Mucosa of rectum (tissue), 2 donors: ENCODE data around the gene C1R.

Source experiments
- H3K27ac ChIP-seq, 2 donors: one replicate each; pipeline ENCODE4 v1.7.0; 2013; ENCODE audit warnings: inconsistent platforms in 2 of 2, low read depth in 2 of 2, low read length in 2 of 2
- H3K27me3 ChIP-seq, 2 donors: one replicate each; pipeline ENCODE4 v1.7.0; 2013; ENCODE audit warnings: low read length in 2 of 2; ENCODE audit not compliant: control insufficient read depth in 2 of 2, insufficient read depth in 2 of 2
- H3K36me3 ChIP-seq, 2 donors: one replicate each; pipeline ENCODE4 v1.7.0; 2013; ENCODE audit warnings: low read length in 2 of 2; ENCODE audit not compliant: control insufficient read depth in 2 of 2, insufficient read depth in 2 of 2
- H3K4me1 ChIP-seq, 2 donors: one replicate each; pipeline ENCODE4 v1.7.0; 2013; ENCODE audit warnings: low read length in 2 of 2, mild to moderate bottlenecking in 1 of 2; ENCODE audit not compliant: control insufficient read depth in 2 of 2, insufficient read depth in 2 of 2
- H3K4me3 ChIP-seq, 2 donors: one replicate each; pipeline ENCODE4 v1.7.0; 2013; ENCODE audit warnings: low read length in 2 of 2
- H3K9ac ChIP-seq, 2 donors: one replicate each; pipeline ENCODE4 v1.7.0; 2013; ENCODE audit warnings: low read length in 2 of 2, low read depth in 1 of 2, mild to moderate bottlenecking in 1 of 2
- H3K9me3 ChIP-seq, 2 donors: one replicate each; pipeline ENCODE4 v1.7.0; 2013; ENCODE audit warnings: low read length in 2 of 2; ENCODE audit not compliant: control insufficient read depth in 2 of 2
- donor health status: healthy.
- donor health status: Normal muscosa, but diverticular disease.

Gene C1R

DNA sequence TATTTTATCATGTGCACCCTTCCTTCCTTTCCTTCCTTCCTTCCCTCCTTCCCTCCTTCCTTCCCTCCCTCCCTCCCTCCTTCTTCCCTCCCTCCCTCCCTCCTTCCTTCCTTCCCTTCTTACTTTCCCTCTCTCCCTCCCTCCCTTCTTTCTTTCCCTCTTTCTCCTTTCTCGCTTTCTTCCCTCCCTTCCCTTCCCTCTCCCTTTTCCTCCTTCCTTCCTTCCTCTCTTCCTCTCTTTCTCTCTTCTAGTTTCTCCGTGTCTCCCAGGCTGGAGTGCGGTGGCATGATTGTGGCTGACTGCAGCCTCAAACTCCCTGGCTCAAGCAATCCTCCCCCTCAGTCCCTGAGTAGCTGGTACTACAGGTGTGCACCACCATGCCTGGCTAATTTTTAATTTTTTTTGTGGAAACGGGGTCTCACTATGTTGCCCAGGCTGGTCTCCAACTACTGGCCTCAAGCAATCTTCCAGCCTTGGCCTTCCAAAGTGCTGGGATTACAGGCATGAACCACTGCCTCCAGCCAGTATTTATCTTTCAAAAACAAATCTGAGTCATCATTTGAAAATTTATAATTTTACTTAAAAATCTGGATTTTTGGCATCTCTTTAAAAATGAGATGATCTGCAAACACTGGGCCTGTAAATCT lies 8.9 kb upstream of the C1R start:
- Histone ChIP-seq H3K4me1 (no peaks in the 10 kb centered on the region), H3K4me3 (no peak overlapping the region), H3K27me3 (no peaks in the 10 kb centered on the region), H3K27ac (no peak overlapping the region), H3K36me3 (peaks cover 14 to 23% of the 10 kb centered on the region in 2 donors), H3K9ac (no peak overlapping the region), H3K9me3 (no peaks in the 10 kb centered on the region)

DNA sequence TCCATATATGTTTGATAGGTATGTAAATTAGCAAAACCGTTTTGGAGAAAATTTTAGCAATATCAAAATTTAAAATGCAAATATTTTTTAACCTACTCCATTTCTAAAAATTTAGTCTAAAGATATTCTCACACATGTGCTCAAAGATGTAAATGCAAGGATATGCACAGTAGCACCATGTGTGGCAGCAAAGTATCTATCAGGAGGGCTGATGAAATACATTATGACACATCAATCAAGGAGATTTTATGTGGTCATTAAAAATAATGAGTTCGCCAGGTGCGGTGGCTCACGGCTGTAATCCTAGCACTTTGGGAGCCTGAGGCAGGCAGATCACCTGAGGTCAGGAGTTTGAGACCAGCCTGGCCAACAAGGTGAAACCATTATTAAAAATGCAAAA lies 8.0 kb upstream of the C1R start:
- H3K4me3 ChIP-seq = no peak overlapping the region
- H3K27me3 ChIP-seq = no peaks in the 10 kb centered on the region
- no peaks in the 10 kb centered on the region for H3K9me3 ChIP-seq
- H3K9ac ChIP-seq = no peak overlapping the region
- peaks cover 14 to 21% of the 10 kb centered on the region in 2 donors for H3K36me3 ChIP-seq
- H3K27ac ChIP-seq = no peak overlapping the region
- H3K4me1 ChIP-seq = no peaks in the 10 kb centered on the region

DNA sequence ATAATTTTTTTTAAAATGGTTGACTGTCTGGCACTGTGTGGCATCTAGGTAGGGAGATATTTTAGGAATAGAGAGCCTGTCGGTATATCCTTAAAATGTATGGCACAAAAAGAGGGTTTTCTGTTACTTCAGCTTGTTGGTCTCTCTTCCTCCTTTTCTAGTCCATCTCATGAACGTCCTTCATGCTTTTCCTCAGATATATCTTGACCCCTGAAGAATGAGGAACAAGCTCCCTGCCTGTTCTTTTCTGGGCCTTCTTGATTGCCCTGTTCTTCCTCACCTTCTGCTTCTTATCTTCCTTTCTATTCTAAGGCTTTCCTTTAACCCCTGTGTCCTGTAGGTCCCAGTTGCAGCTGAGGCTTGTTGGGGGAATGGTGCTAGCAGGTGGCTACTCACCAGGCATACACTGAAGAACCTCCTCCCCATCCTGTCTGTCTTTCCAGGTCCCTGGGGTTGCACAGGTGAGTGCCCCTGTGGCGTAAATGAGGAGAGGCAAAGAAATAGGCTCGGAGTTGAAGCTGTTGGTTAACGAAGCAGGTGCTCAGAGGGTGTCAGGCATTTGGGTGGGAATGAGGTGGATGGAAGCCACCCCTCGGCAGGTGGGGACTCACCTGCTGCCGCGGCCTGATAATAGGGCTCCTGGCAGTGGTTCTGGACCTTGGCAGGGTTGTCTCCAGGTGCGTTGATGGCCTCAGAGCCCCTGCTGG lies 7.2 kb upstream of the C1R start:
- no peaks in the 10 kb centered on the region for H3K4me1 ChIP-seq
- H3K9me3 ChIP-seq = no peaks in the 10 kb centered on the region
- no peak overlapping the region for H3K4me3 ChIP-seq
- no peak overlapping the region for H3K27ac ChIP-seq
- no peak overlapping the region for H3K9ac ChIP-seq
- peaks cover 14 to 21% of the 10 kb centered on the region in 2 donors for H3K36me3 ChIP-seq
- no peaks in the 10 kb centered on the region for H3K27me3 ChIP-seq

DNA sequence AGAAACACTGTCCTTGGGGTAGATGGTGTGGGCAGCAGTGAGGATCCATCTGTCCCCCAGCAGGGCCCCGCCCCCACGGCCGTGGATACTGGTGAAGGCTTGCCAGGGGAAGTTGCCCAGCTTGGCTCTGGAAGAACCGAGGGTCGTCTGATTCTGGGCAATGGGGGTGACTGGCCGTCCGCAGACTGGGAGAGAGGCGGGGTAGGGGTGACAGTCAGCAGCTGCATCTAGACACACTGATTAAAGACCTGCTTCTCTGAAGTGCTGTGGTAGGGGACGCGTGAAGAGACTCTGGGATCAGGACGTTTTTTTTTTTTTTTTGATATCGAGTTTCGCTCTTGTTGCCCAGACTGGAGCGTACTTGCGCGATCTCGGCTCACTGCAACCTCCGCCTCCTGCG lies 4.7 kb upstream of the C1R start:
- Histone ChIP-seq H3K27ac (no peak overlapping the region), H3K4me1 (peaks cover 0 to 6% of the 10 kb centered on the region in 2 donors), H3K4me3 (no peak overlapping the region), H3K9ac (no peak overlapping the region), H3K36me3 (peaks cover 13 to 14% of the 10 kb centered on the region in 2 donors), H3K27me3 (peaks cover 0 to 2% of the 10 kb centered on the region in 2 donors), H3K9me3 (no peaks in the 10 kb centered on the region)

DNA sequence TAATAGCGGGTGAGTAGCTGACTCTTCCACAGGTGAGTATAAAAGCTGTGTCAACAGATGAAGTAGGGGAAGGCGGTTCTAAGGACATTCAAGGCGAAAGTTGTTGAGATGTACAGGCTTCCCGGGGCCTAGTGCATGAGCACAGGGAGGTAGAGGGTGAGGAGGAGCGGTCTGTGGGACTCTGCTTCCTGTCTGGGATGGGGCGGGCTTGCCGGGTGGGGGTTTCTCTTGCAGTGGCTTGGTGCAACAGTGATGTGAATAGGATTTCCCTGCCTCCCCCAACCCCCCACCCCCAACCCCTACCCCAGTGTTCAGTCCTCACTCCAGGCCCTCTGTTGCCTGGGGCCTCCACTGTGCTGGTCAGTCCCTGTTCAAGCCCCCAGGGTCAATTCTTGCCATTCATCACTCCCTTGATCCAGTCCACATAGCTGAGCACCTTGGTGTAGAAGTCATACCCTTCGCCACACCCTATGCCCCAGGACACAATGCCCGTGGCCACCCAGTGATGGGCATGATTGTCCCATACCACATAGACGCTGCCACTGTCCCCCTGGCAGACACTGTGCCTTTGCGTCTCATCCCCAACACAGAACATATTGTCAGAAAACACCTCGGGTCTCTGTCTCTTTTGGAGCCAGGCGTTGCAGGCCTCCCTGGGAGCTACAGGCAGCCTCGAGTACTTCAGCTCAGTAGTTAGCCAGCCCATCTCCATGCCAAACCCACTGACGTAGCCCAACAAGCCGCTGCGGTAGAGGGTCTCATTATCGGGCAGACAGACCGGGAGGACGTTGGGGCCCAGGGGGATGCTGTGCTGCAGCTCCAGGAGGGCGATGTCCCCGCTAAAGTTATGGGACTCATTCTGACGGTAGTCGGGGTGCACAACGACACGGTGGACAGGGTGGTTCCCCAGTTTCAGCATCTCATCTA lies 4.0 kb upstream of the C1R start:
- H3K4me3 ChIP-seq = no peak overlapping the region
- peaks cover 0 to 2% of the 10 kb centered on the region in 2 donors for H3K27me3 ChIP-seq
- no peaks in the 10 kb centered on the region for H3K9me3 ChIP-seq
- peaks cover 8 to 11% of the 10 kb centered on the region in 2 donors for H3K36me3 ChIP-seq
- H3K9ac ChIP-seq = no peak overlapping the region
- H3K4me1 ChIP-seq = peaks cover 0 to 8% of the 10 kb centered on the region in 2 donors
- H3K27ac ChIP-seq = no peak overlapping the region

DNA sequence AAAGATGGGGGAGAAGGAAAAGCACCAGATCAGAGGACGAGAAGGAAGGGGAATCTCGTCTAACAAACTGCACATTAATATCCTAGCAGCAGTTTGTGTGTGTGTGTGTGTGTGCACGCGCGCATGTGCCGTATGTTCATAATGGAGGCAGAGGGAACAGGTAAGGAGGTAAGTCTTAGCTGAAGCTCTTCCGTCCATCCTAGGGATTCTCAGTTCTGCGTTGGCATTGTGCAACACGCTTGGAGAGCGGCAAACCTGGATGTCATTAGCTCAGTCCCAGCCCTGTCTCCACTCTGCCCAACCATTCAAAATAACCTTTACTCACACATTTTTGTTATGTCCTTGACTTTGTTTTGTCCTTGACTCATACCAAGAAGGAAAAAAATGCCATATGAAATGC lies 1.6 kb upstream of the C1R start:
- no peak overlapping the region for H3K27ac ChIP-seq
- peaks cover 0 to 2% of the 10 kb centered on the region in 2 donors for H3K27me3 ChIP-seq
- no peak overlapping the region for H3K4me3 ChIP-seq
- H3K9ac ChIP-seq = no peak overlapping the region
- H3K9me3 ChIP-seq = no peaks in the 10 kb centered on the region
- H3K36me3 ChIP-seq = peaks cover 2% of the 10 kb centered on the region in 2 donors
- H3K4me1 ChIP-seq = peaks cover 0 to 8% of the 10 kb centered on the region in 2 donors

DNA sequence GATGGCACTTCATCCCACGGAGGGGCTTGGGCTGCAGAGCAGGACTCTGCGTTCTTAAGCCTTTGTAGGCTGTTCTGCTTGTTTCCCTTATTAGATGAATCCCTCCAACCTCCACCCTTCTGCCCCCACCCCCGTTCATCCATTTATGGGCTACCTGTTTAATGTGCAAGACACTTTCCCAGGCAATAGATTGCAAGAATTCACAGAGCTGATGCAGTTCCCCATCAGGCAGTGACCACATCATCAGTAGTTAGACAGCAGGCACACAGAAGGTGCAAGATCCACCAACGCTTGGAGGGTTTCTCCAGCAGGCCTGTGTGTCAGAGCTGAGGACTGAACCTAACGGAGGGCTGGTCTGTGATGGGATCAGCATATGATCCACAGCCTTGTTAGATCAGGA lies 1.2 kb upstream of the C1R start:
- Histone ChIP-seq H3K9ac (no peak overlapping the region), H3K4me1 (peaks cover 0 to 8% of the 10 kb centered on the region in 2 donors), H3K9me3 (no peaks in the 10 kb centered on the region), H3K27ac (no peak overlapping the region), H3K36me3 (peaks cover 2% of the 10 kb centered on the region in 2 donors), H3K27me3 (peaks cover 0 to 2% of the 10 kb centered on the region in 2 donors), H3K4me3 (no peak overlapping the region)

DNA sequence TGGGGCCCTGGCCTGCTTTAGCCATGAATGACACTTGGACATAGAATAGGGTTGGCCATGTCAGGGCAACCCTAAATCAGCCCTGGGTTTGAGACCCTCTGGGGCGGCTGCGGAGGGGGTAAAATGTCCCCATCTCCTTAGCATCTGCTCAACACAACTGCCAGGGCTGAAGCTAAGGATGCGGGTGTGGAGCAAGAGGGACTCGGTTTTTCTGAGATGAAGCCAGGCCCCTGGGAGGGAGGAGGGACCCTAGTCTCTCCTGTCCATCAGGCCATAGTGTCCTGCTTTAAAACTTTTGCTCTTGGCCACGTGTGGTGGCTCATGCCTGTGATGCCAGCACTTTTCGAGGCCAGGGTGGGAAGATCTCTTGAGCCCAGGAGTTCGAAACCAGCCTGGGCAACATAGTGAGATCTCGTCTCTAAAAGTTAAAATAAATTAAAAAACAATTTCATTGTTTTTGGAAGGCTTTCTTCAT lies 778 bp upstream of the C1R start:
- Histone ChIP-seq H3K4me1 (peaks cover 0 to 8% of the 10 kb centered on the region in 2 donors), H3K4me3 (no peak overlapping the region), H3K27ac (peak overlapping the region; percentile 8 to 61), H3K9me3 (no peaks in the 10 kb centered on the region), H3K36me3 (peaks cover 0 to 2% of the 10 kb centered on the region in 2 donors), H3K27me3 (peaks cover 0 to 2% of the 10 kb centered on the region in 2 donors), H3K9ac (peak overlapping the region in 1 of 2 donors; percentile 14)

DNA sequence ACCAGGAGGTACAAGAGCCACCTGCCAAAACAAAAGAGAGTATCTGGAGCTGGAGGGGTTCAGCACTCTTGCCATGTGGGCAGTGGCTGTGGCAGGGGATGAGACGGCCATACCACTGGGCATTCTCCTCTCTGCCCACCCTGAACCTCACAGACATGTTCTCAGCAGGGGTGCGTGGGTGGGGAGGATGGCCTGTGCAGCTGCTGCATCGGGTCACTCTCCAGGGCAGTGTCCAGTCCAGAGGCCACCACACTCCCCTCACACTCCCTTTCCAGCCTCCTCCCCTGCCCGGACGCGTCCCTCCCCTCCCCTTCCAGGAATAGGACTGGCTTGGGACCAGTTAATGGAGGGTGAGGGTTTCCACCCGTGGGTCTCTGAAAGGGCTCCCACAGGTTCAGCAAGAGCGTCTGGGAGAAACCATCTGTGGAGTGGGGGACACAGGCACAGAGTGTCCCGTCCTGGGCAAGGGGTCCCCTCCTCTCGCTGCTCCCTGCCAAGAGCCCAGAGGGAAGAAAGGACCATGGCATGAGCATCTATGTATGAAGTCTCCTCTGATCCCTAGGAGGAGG lies 501 bp downstream of the C1R start:
- Histone ChIP-seq H3K36me3 (no peaks in the 10 kb centered on the region), H3K9ac (peak overlapping the region; percentile 31 to 35), H3K27ac (peak overlapping the region; percentile 74 to 78), H3K27me3 (peaks cover 0 to 2% of the 10 kb centered on the region in 2 donors), H3K4me3 (peak overlapping the region; percentile 64 to 74), H3K4me1 (peaks cover 0 to 8% of the 10 kb centered on the region in 2 donors), H3K9me3 (no peaks in the 10 kb centered on the region)
